ENCODE results near the gene AKT1S1.

DNA sequence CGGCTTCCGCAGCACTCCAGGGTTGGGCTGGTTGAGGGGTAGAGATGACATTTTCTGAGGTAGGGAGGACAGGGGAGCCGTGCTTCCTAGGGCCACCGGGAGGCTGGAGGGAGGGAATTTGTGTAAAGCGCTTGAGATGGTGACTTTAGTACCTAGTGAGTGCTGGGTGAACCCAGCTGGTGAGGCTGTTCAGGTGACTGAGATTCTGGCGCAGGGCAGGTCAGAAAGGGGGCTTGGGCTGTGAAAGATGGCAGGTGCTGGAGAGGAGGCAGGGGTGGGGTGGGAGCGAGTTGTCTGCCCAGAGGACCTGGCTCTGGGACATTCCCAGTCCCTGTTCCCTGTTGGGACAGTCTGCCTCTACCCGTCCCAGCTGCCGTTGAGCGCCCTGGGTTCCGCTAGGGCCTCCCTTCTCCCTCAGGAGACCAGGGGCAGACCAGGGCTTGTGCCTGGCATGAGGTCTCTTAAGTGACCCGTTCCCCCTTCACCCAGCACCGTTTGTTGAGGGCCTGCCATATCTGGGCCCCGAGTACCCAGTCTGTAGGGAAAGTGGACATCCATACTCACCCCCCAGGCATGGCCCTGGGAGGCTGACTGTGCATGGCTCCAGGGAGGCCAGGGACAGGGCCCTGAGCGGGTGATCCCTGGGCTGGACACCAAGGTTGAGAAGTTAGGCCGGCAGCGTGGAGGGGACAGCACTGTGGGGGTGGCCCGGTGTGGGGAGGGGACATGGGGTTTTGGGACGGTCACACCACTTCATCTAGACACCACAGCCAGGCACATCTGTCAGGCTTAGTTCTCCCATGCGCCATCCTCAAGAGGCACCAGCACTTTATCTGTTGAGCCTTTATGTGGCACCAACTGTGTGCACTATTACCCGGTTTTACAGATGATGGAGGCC is 21.2 kb downstream of the AKT1S1 start:
- TF ChIP-seq CTCF (conservative IDR thresholded peaks at IDR 0.05; ENCODE audit: low read depth, low read length): no peak
- no peak for TF ChIP-seq EZH2 (IDR thresholded peaks at IDR 0.05; ENCODE audit: low read length, unreplicated experiment)

Measured in PC-3 (cell line).